LNCaP clone FGC (cell line): ENCODE data around the gene CIDEC.
"Not testable (repeated sequence)": the region's sequence is repeated elsewhere in the genome, so short reads cannot be mapped to it uniquely, and the experiment has no call there.

Experiments used
- DNase-seq: peaks from one replicate; pipeline ENCODE4 v3.0.0-alpha.2; 2011; ENCODE audit warnings: low read depth
- H3K4me3 ChIP-seq: 2 replicates; pipeline ENCODE4 v1.5.1; 2011; ENCODE audit warnings: mild to moderate bottlenecking, low read depth, low read length, control low read depth
- CTCF ChIP-seq: IDR thresholded peaks from 2 replicates; pipeline ENCODE4 v1.5.1; 2012; ENCODE audit warnings: mild to moderate bottlenecking; ENCODE audit not compliant: control insufficient read depth, insufficient read depth; ENCODE audit errors: extremely low read depth

The CIDEC gene

DNA sequence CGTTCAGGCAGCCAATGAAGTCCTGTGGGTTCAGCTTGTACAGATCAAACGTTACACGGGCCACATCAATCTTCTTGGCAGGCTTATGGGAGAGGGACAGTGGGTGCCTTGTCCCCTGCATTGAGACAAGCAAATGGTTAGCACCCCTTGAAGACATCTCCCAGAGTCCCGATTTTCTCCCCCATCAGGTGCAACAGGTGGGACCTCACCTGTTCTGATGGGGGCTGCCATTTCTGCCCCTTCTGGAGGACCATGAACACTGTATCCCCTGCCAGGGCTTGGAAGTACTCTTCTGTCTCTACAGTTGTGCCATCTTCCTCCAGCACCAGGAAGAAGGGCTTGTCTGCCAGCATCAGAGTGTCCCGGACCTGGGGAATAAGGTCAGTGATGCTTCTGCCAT lies 10.1 kb downstream of the CIDEC start:
- no peak for TF ChIP-seq CTCF
- no peak overlapping the region for H3K4me3 ChIP-seq
- DNase-seq, result no peak

GRCh38 chr3:9867106-9867505 lies 12.9 kb downstream of the CIDEC start:
- no peak for DNase-seq
- no peak overlapping the region for H3K4me3 ChIP-seq

GRCh38 chr3:9866639-9867038 lies 13.4 kb downstream of the CIDEC start:
- no peak for TF ChIP-seq CTCF
- H3K4me3 ChIP-seq, result no peak overlapping the region
- DNase-seq, result no peak

More at GRCh38 chr3:9867106-9867505, 12.9 kb downstream of the CIDEC start:
- TF ChIP-seq CTCF, result no peak

GRCh38 chr3:9865125-9865637 lies 14.9 kb downstream of the CIDEC start:
- not testable (repeated sequence) for DNase-seq, H3K4me3 ChIP-seq

DNA sequence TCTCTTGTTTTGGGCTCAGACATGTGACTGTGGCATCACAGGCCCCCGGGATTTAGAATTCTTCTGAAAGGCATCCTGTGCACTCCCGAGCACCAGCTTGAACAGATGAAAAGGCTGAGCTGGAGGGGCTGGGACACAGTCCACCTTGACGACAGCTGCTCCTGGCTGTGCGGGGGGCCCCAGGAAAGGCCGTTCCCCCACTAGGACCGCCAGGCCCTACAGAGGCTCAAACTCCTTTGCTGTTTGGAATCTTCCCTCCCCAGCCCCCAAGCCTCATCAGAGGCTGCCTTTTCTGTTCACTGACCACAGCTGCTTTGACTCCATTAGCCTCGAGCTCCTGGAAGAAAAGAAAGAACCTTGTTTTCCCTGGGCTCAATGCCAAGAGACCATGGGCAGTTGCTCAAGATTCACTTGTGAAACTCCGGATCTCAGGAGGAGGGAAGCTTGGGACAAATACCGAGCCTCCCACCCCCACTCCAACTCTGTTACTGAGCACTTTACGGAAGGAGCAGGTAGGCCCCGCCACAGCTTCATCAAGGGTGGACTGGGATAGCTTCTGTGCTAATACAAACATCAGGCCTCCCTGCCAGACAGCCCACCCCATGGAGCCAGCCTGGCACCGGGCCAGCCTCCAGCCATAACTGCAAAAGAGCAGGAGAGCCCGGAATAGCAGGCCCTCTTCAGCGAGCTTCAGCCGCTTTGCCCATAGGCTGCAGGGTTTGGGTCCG lies 15.7 kb downstream of the CIDEC start:
- TF ChIP-seq CTCF, result no peak
- H3K4me3 ChIP-seq, result no peak overlapping the region
- DNase-seq, result no peak

DNA sequence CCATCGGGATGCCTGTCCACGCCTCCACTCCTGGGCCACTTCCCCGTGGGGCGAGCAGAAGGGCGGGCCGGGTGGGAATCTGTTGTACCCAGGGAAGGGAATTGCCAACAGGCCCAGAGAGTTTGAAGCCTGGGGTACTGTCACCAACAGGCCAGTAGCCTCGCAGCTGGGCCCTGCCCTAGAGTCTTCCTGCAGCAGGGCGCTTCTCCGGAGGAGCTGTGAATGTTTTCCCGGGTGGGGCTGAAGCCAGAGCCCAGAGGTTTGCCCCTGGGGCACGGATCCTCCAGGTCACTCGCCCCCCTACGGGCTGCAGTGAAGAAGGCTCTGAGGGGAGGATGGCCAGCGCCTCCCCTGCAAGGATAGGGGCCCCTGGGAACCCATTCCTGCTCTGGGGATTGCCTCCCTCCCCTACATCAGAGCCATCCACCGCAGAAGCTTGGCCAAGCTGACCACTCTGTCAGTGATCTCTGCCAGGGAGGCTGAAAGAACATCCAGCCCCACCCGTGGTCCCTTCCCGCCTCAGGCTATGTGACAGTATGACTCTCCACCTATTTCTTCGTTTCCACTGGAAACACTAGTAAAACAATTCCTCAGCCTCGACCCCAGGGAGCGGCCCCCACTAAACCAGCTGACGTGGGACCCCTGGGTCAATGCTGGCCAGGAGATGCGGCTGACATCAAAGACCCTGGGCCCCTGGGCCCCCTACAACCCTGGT lies 16.8 kb downstream of the CIDEC start:
- H3K4me3 ChIP-seq, result no peak overlapping the region
- no peak for TF ChIP-seq CTCF
- DNase-seq, result no peak

GRCh38 chr3:9862391-9863057 lies 17.5 kb downstream of the CIDEC start:
- no peak overlapping the region for H3K4me3 ChIP-seq
- no peak for TF ChIP-seq CTCF
- DNase-seq, result no peak
